Measurements from ENCODE around the gene RPS14.

DNA sequence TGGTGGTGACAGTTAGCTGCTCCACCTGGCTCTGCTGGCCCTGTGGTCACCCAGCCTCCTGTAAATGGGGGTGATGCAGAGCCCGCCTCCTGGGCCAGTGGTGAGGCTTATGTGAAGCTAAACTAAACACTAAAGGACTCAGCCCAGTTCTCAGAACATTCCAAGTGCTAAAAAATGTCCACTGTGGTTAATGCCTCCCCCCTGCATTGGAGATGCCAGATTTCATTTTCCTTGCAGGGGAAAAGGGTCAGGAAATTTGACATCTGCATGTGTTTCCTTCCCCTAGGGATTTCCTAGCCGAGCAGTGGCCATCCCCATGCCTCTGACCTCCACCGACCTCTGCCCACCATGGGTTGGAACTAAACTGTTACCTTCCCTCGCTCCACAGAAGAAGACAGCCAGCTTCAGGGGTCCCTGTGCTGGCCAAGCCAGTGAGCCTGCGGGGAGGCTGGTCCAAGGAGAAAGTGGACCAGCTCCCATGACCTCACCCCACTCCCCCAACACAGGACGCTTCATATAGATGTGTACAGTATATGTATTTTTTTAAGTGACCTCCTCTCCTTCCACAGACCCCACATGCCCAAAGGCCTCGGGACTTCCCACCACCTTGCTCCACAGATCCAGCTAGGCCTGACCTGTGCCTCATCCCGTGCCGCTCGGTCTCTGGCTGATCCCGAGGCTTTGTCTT is 49.9 kb downstream of the RPS14 start:
- TF ChIP-seq, protein P1, sequence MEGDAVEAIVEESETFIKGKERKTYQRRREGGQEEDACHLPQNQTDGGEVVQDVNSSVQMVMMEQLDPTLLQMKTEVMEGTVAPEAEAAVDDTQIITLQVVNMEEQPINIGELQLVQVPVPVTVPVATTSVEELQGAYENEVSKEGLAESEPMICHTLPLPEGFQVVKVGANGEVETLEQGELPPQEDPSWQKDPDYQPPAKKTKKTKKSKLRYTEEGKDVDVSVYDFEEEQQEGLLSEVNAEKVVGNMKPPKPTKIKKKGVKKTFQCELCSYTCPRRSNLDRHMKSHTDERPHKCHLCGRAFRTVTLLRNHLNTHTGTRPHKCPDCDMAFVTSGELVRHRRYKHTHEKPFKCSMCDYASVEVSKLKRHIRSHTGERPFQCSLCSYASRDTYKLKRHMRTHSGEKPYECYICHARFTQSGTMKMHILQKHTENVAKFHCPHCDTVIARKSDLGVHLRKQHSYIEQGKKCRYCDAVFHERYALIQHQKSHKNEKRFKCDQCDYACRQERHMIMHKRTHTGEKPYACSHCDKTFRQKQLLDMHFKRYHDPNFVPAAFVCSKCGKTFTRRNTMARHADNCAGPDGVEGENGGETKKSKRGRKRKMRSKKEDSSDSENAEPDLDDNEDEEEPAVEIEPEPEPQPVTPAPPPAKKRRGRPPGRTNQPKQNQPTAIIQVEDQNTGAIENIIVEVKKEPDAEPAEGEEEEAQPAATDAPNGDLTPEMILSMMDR (conservative IDR thresholded peaks at IDR 0.05 in 1 of 2, IDR thresholded peaks at IDR 0.05 in 1 of 2; ENCODE audit: extremely low read depth in 1 of 2, insufficient read depth in 1 of 2, low read depth in 1 of 2, low read length in 2 of 2), result no peak
- no peak for TF ChIP-seq EZH2 (IDR thresholded peaks at IDR 0.05; ENCODE audit: borderline replicate concordance, low read length)

Data from mammary epithelial cell (primary cell).